Stimulated activated memory B cell treated with anti-CD40 and anti-IgM and Interleukin-4, amounts not matched to agents 10 μg/mL and 1 μg/mL and 100 μg/mL, for 72 hours (primary cell): ENCODE results near the gene SLC6A12.
A peak's percentile ranks its signal among the peaks of the same experiment; 100 is the strongest.

ENCODE experiments used
- ATAC-seq: fragments of 150-1000 bp; cut with Tn5 transposase; 2 replicates; pipeline ENCODE4 v1.10.0; 2021
- H3K27ac Mint-ChIP-seq: one replicate; pipeline ENCODE4 v1.8.0; 2022; ENCODE audit warnings: mild to moderate bottlenecking, mixed read lengths
- H3K27me3 Mint-ChIP-seq: one replicate; pipeline ENCODE4 v1.8.0; 2022; ENCODE audit warnings: mixed read lengths
- H3K36me3 Mint-ChIP-seq: one replicate; pipeline ENCODE4 v1.8.0; 2022; ENCODE audit warnings: mixed read lengths
- H3K4me1 Mint-ChIP-seq: one replicate; pipeline ENCODE4 v1.8.0; 2022; ENCODE audit warnings: mixed read lengths
- H3K4me3 Mint-ChIP-seq: one replicate; pipeline ENCODE4 v1.8.0; 2022; ENCODE audit warnings: mild to moderate bottlenecking, moderate library complexity, mixed read lengths
- H3K9me3 Mint-ChIP-seq: one replicate; pipeline ENCODE4 v1.8.0; 2022; ENCODE audit warnings: mixed read lengths

The SLC6A12 gene

DNA sequence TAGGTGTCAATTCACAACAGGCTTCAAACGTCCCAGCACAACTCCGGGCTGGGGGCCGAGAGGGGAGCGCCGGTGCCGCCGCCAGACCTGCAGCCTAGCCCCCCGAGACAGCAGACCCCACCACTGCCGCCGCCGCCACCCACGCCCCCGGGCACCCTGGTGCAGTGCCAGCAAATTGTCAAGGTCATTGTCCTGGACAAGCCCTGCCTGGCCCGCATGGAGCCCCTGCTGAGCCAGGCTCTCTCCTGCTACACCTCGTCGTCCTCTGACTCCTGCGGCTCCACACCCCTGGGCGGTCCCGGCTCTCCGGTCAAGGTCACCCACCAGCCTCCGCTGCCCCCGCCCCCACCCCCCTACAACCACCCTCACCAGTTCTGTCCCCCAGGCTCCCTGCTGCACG, 39.4 kb downstream of the SLC6A12 start:
- peak; percentile 16 for ATAC-seq
- H3K4me3 Mint-ChIP-seq: no peak overlapping the region
- H3K36me3 Mint-ChIP-seq: no peaks in the 10 kb centered on the region
- H3K27ac Mint-ChIP-seq: no peak overlapping the region
- H3K9me3 Mint-ChIP-seq: no peaks in the 10 kb centered on the region
- H3K4me1 Mint-ChIP-seq: peaks cover 1% of the 10 kb centered on the region
- H3K27me3 Mint-ChIP-seq: peaks cover 72% of the 10 kb centered on the region

DNA sequence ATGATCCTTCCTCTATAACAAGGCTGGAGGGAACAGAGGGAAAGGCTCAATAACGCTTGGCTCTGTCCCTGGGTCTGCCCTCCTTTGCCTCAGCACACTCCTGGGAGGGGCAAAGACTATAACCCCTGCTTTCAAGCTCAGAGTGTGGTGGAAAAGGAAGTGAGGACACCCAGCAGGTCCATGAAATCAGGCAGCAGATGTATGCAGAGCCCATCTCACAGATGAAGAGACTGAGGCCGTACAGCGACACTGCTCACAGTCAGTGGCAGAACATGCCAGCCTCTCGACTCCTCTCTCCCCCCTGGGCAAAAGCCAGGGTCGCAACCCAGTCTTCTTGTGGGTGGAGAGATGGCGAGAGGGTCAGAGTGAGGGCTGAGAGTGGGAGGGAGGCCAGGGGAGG, 39.8 kb downstream of the SLC6A12 start:
- no peak overlapping the region for H3K4me3 Mint-ChIP-seq
- no peaks in the 10 kb centered on the region for H3K9me3 Mint-ChIP-seq
- no peak for ATAC-seq
- H3K27ac Mint-ChIP-seq: no peak overlapping the region
- peaks cover 72% of the 10 kb centered on the region for H3K27me3 Mint-ChIP-seq
- H3K36me3 Mint-ChIP-seq: no peaks in the 10 kb centered on the region
- peaks cover 6% of the 10 kb centered on the region for H3K4me1 Mint-ChIP-seq

DNA sequence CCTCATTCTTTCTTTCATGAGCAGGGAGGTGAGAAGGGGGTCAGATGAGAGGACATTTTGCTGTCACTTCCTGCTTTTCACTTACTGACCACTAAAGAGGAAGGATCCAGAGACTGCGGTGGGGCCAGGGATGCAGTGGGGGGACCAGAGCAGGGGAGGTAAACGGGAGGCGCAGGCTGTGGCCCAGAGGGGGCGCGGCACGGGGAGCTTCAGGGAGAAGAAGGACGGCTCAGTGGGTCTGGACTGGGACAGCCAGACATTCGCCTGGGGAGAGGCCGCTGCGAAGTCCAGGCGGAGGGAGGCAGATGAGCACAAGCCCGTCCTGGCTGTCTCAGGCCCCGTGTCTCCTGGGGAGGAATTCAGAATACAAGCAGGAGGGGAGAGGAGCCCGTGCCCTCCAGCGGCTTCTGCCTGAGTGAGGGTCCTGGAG, 41.2 kb downstream of the SLC6A12 start:
- no peaks in the 10 kb centered on the region for H3K36me3 Mint-ChIP-seq
- H3K27ac Mint-ChIP-seq: no peak overlapping the region
- no peaks in the 10 kb centered on the region for H3K9me3 Mint-ChIP-seq
- no peak overlapping the region for H3K4me3 Mint-ChIP-seq
- peaks cover 7% of the 10 kb centered on the region for H3K4me1 Mint-ChIP-seq
- peaks cover 59% of the 10 kb centered on the region for H3K27me3 Mint-ChIP-seq
- ATAC-seq: no peak

DNA sequence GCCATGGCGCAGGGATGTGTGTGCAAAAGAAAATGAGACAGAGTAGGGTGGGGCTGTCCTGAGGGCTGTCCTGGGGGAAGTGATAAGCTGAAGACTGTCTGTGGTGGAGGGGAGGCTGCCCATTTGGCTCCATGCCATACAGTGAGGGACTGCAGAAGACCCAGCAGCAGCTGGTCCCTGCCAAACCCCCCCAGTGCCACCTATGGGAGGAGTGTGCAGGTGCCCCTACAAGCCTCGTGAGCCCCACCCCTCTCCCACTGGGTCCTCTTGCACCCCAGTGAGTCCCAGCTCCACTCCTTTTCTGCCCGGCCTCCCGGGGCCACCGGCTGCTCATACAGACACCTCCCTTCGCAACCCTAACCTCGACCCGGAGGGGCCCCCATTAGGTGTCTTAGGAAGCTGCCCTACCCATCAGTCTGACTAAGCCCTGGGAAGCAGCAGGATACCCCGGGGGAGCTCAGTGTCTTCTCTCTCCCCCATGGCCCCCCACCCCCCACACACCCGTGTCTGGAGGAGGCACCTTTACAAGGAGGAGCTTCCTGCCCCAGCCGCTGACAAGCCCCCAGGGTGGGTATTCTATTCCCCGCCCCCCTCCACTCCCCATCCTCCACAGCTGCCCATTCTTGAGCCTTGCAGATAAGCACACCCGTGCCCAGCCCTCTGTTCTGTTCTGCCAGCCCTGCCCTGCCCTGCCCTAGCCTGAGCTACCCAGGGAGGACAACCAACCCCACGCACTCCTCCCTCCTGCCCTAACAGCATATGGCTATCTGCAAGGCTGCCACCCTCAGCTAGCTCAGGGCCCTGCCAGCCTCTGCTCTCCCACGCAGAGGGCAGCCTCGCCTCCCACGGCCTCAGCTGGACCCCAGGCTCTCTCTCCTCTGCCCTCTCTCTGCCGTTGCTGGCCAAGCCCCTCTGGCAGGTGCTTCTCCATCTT, 41.9 kb downstream of the SLC6A12 start:
- H3K4me3 Mint-ChIP-seq: no peak overlapping the region
- no peaks in the 10 kb centered on the region for H3K9me3 Mint-ChIP-seq
- peaks cover 55% of the 10 kb centered on the region for H3K27me3 Mint-ChIP-seq
- H3K4me1 Mint-ChIP-seq: peaks cover 7% of the 10 kb centered on the region
- no peak overlapping the region for H3K27ac Mint-ChIP-seq
- no peaks in the 10 kb centered on the region for H3K36me3 Mint-ChIP-seq
- ATAC-seq: no peak

DNA sequence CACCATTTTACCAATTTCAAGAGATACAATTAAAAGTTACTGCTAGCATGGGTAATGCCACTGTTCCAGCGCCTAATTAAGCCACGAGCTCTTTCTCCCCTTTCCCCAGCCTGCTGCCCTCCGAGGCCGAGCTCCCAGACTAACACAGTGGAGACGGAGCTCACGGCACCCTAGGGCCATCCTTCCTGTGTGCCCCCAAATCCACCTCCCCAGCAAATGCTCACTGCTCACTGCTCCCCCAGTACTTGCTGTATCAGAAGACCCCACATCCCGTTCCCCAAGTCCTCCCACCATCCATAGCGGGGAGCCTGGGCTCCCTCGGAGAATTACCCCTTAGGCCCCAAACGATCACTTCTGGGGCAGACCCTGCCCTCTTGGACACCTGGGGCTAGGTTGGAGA, 42.7 kb downstream of the SLC6A12 start:
- no peaks in the 10 kb centered on the region for H3K36me3 Mint-ChIP-seq
- no peak for ATAC-seq
- H3K9me3 Mint-ChIP-seq: no peaks in the 10 kb centered on the region
- H3K27me3 Mint-ChIP-seq: peaks cover 55% of the 10 kb centered on the region
- H3K4me1 Mint-ChIP-seq: peaks cover 7% of the 10 kb centered on the region
- H3K27ac Mint-ChIP-seq: no peak overlapping the region
- no peak overlapping the region for H3K4me3 Mint-ChIP-seq

DNA sequence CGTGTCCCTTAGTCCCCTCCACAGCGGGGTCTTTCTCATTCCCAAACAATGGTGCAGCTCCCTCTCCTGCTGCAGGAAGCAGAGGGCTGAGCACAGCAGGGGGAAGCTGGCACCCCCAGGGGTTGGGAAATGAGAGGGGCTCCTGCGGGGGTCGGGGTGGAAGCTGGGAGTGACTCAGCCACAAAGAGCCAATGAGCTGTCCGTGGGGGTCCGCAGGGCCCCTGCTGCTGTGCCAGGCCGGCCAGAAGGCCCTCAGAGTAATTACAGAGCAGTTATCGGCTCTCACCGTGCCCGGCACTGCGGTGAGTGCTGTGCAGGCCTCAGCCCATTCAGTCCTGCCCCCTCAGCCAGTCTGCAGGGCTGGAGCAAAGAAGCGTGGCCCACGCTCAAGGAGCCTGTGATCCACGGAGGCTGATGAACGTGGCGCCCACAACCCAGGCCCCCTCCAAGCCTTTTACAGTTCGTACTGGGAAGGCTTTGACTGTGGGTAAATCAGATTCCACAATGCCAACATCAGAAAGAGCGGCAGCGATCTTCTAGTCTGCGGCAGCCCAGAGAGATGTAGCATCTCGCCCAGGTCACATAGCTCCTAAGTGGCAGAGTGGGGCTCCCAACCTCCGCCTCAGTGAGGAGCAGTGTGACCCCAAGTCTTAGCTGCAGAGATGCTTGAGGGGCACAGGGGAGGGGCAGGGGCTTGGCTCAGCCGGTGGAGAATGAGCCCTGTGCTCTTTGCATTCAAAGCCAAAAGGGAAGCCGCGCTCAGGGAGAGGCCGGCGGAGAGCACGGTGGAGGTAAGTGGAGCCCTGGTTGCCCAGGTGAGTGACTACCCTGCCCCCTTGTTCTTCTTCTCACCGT, 43.4 kb downstream of the SLC6A12 start:
- no peaks in the 10 kb centered on the region for H3K9me3 Mint-ChIP-seq
- peaks cover 54% of the 10 kb centered on the region for H3K27me3 Mint-ChIP-seq
- no peak overlapping the region for H3K27ac Mint-ChIP-seq
- no peaks in the 10 kb centered on the region for H3K36me3 Mint-ChIP-seq
- no peak overlapping the region for H3K4me3 Mint-ChIP-seq
- H3K4me1 Mint-ChIP-seq: peaks cover 7% of the 10 kb centered on the region
- no peak for ATAC-seq

DNA sequence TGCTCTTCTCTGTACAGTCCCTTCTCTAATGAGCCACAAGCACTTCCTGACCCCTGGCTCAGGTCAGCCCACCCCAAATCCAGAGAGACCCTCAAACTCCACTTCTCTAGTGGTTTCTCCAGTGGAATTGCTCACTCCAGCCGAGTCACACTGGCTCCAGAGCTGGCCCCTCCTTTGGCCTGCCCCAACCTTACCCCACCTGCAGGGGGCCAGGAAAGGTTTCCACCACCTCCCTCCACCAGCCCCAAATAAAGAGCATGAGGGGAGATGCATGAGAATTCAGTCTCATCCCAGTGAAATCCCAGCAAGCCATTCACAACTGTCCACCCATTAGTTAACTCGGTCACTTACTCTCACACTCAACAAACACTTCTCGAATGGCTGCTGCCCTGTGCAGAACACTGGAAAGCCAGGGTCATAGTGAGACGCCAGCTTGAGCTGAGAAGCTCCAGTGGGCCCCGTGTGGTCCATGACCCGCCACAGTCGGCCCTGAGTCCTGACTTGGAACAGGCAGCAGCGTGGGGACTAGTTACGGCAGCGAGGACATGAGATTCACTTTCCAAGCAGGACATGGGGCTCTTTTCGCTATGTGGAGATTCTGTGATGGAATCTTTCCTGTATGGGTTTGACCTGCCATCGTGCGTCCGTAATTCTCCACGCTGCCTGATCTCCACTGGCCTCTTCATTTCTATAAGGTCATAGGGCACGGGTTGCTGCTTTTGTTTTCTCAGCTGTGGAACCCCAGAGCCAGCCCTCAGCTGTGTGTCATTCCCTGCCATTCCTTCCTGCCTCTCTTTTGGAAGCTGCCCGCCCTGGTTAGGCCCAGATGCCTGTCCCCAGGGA, 44.2 kb downstream of the SLC6A12 start:
- peaks cover 52% of the 10 kb centered on the region for H3K27me3 Mint-ChIP-seq
- no peak overlapping the region for H3K27ac Mint-ChIP-seq
- no peaks in the 10 kb centered on the region for H3K36me3 Mint-ChIP-seq
- no peak for ATAC-seq
- H3K4me3 Mint-ChIP-seq: no peak overlapping the region
- no peaks in the 10 kb centered on the region for H3K9me3 Mint-ChIP-seq
- peaks cover 7% of the 10 kb centered on the region for H3K4me1 Mint-ChIP-seq

DNA sequence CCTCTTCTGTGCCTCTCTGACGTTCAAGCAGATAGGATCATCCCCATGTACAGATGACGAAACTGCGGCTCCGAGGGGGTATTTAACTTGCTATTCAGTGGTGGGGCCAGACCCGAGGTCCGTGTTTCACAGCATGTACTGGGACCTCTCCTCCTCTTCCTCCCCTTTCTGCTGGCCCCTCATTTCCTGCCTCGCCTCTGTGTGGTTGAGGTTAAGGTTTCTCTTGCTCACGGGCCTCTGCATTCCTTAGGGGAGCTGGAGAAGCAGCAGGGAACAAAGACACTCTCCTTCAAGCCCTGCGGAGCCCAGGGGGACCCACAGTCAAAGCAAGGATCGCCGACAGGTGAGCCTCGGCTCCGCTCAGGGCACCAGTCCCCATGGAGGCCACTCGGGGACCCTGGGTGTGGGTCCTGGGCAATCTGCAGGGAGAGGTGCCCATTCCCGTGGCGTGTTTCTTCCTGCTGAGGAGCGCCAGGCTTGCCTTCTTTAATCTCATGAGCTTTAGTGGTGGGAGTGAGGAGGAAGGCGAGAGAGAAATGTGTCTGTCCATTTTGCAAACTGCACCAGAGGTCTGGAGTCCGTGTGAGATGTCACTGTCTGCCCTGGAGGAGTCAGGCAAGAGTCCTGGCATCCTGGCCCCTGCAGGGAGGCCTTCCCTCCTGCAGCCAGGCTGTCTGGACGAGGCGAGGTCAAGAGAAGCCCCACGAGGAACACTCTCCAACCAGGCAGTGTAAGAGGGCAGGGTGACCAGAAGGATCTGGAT, 45.0 kb downstream of the SLC6A12 start:
- Mint-ChIP-seq H3K27ac (no peak overlapping the region), H3K4me3 (no peak overlapping the region), H3K9me3 (no peaks in the 10 kb centered on the region)

DNA sequence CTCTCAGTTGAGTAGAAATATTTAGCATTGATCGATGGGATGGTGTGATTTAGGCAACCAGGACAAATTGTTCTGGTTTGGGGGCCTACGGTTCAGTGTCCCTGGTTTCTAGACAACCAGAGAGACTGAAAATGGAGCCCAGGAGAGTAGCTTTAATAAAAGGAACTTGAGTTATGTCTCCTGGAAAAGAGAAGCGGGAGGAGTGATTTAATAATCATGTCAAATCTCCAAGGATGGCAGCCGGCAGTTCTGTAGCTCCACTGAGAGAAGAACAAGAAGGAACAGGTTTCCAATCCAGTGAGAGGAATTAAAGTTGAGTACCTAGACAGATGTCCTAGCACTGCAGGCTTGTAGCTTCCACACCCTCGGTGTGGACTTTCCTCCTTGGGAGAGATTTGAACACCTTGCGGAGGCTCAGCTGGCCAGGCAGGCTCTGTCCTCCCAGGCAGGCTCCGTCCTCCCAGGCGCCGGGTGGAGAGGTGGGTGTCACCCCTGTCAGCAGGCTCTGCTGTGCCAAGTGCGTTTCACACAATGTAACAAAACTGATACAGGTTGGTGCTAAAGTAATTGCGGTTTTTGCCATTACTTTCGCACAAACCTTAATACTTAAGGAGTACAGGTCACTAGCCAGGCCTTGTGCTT, 45.9 kb downstream of the SLC6A12 start:
- H3K4me1 Mint-ChIP-seq: peaks cover 7% of the 10 kb centered on the region
- H3K27ac Mint-ChIP-seq: no peak overlapping the region
- ATAC-seq: no peak
- no peak overlapping the region for H3K4me3 Mint-ChIP-seq
- no peaks in the 10 kb centered on the region for H3K36me3 Mint-ChIP-seq
- H3K9me3 Mint-ChIP-seq: no peaks in the 10 kb centered on the region
- peaks cover 49% of the 10 kb centered on the region for H3K27me3 Mint-ChIP-seq

More for the DNA sequence above, 45.0 kb downstream of the SLC6A12 start:
- peaks cover 7% of the 10 kb centered on the region for H3K4me1 Mint-ChIP-seq
- ATAC-seq: no peak
- no peaks in the 10 kb centered on the region for H3K36me3 Mint-ChIP-seq
- H3K27me3 Mint-ChIP-seq: peaks cover 58% of the 10 kb centered on the region

DNA sequence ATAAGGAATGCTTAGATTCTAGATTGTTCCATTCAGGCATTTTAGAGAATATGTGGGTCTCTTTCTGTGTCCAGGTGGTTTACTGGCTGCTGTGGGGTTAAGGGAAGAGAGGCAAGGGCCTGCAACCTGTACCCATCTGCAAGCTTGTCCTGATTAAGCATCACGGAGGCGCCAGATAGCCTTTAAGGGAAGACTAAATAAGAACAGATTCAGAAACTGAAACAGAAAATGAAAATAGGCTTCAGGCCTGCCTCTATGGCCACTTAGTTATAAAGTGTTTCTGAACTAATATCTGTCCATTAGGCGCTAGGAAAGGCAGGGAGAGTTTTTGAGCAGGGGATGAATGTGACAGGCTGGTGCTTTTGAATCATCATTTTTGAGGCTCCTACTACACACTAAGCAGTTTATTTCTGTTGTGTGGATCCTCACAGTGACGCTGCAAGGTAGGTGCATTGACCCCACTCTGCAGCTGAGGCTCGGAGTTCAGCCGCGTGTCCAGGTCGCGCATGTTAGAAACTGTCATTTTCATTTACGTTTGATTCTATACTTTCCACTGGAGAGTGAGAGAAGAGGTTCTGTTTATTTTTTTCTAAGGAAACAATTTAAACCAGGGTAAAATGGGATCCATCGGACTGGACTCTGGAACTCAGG, 47.4 kb downstream of the SLC6A12 start:
- Mint-ChIP-seq H3K27ac (no peak overlapping the region), H3K4me3 (no peak overlapping the region), H3K4me1 (peaks cover 7% of the 10 kb centered on the region), H3K9me3 (no peaks in the 10 kb centered on the region), H3K36me3 (no peaks in the 10 kb centered on the region), H3K27me3 (peaks cover 34% of the 10 kb centered on the region)
- no peak for ATAC-seq

DNA sequence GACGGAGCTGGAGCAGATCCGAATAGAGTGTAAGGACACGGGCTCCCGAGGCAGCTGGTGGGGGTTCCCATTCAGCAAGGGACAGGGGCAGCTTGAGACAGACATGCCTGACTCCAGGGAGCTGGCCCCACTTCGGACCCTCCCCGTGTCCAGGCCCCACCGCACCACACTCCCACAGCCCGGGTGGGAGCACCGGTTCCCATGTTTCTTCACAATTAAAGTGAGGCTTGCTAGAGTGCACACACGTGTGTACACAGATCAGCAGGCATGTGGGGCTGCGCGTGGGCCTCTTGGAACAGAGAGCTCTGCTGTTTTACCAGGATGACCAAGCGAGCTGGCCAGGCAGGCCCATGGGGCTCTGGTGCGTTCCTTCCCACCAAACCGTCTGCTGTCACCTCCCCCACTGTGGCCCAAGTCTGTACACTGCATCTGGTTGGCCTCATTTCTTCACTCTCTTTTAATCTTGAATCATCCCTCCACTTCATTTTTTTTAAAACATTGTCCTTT, 48.0 kb downstream of the SLC6A12 start:
- Mint-ChIP-seq H3K27me3 (peaks cover 27% of the 10 kb centered on the region), H3K9me3 (no peaks in the 10 kb centered on the region), H3K27ac (no peak overlapping the region), H3K4me3 (no peak overlapping the region), H3K4me1 (peaks cover 7% of the 10 kb centered on the region), H3K36me3 (no peaks in the 10 kb centered on the region)
- no peak for ATAC-seq

DNA sequence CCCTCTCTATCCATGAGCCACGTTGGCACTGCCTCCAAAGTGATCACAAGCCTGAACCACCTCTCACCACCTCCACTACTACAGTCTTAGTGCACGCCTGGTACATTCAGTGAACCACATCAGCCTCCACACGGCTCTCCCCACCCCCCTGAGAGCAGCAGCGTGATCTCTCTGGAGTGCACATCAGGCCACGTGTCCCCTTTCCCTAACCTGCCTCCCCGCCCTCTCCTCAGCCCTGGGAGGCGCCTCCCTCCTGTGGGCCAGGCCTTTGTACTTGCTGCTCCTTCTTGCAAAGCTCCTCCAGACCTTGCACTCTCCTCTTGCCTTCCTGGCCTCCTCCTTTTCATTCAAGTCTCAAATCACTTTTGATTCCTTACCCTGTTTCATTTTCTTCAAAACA, 49.8 kb downstream of the SLC6A12 start:
- H3K4me1 Mint-ChIP-seq: peaks cover 1% of the 10 kb centered on the region
- ATAC-seq: no peak
- peaks cover 14% of the 10 kb centered on the region for H3K27me3 Mint-ChIP-seq
- no peak overlapping the region for H3K4me3 Mint-ChIP-seq
- H3K9me3 Mint-ChIP-seq: no peaks in the 10 kb centered on the region
- no peak overlapping the region for H3K27ac Mint-ChIP-seq
- no peaks in the 10 kb centered on the region for H3K36me3 Mint-ChIP-seq

DNA sequence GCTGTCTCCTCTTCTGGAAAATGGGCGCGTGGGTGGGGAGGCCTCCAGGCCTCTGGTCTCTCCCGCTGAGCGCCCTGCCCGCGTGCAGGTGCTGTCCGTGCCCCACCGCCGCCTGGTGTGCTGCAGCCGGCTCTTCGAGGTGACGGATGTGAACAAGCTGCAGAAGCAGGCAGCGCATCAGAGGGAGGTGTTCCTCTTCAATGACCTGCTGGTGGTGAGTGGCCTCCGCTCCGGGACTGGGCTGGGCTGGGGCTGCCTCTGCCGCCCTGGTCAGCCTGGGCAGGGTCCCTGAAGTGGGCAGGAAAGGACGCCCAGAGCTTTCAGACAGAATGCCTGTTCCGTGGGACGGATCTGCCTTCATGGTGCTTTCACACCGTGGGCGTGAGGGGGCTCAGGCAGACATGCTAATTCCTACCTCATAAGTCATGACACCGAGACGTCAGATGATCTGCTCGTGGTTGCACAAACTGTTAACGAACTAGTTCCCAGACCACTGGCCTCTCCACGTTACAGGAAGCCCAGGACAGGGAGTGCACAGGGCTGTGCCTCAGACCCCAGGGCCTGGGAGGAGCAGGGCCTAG, 50.5 kb downstream of the SLC6A12 start:
- H3K27me3 Mint-ChIP-seq: peaks cover 14% of the 10 kb centered on the region
- no peaks in the 10 kb centered on the region for H3K4me1 Mint-ChIP-seq
- H3K9me3 Mint-ChIP-seq: no peaks in the 10 kb centered on the region
- no peaks in the 10 kb centered on the region for H3K36me3 Mint-ChIP-seq
- no peak overlapping the region for H3K27ac Mint-ChIP-seq
- no peak overlapping the region for H3K4me3 Mint-ChIP-seq
- ATAC-seq: no peak
